ENCODE results near the gene BBS9.
"Not testable (repeated sequence)": the region's sequence is repeated elsewhere in the genome, so short reads cannot be mapped to it uniquely, and the experiment has no call there.

The BBS9 gene

GRCh38 chr7:33195264-33195663 lies 65.9 kb downstream of the BBS9 start:
- peak; percentile 21 for DNase-seq (ENCODE audit: low spot score)

- DNase-seq (ENCODE audit: low spot score): no peak
These were observed 66.9 kb downstream of the BBS9 start for GRCh38 chr7:33196221-33196620.

- DNase-seq (ENCODE audit: low spot score): no peak
These were observed 70.9 kb downstream of the BBS9 start for GRCh38 chr7:33200282-33200681.

GRCh38 chr7:33201821-33202220 lies 72.5 kb downstream of the BBS9 start:
- DNase-seq (ENCODE audit: low spot score): no peak

GRCh38 chr7:33210958-33211357 lies 81.6 kb downstream of the BBS9 start:
- no peak for DNase-seq (ENCODE audit: low spot score)

- DNase-seq (ENCODE audit: low spot score): no peak
These were observed 82.8 kb downstream of the BBS9 start for GRCh38 chr7:33212144-33212543.

- no peak for DNase-seq (ENCODE audit: low spot score)
These were observed 86.6 kb downstream of the BBS9 start for GRCh38 chr7:33215992-33216391.

- no peak for DNase-seq (ENCODE audit: low spot score)
These were observed 88.2 kb downstream of the BBS9 start for GRCh38 chr7:33217595-33217994.

GRCh38 chr7:33218841-33219535 lies 89.6 kb downstream of the BBS9 start:
- DNase-seq (ENCODE audit: low spot score): not testable (repeated sequence)

GRCh38 chr7:33220231-33220630 lies 90.9 kb downstream of the BBS9 start:
- DNase-seq (ENCODE audit: low spot score): no peak

- no peak for DNase-seq (ENCODE audit: low spot score)
These were observed 92.0 kb downstream of the BBS9 start for GRCh38 chr7:33221390-33221789.

GRCh38 chr7:33232632-33233145 lies 103.3 kb downstream of the BBS9 start:
- DNase-seq (ENCODE audit: low spot score): no peak

- DNase-seq (ENCODE audit: low spot score): no peak
These were observed 104.3 kb downstream of the BBS9 start for GRCh38 chr7:33233659-33234058.

- DNase-seq (ENCODE audit: low spot score): no peak
These were observed 107.7 kb downstream of the BBS9 start for GRCh38 chr7:33237036-33237435.

GRCh38 chr7:33243319-33243881 lies 114.0 kb downstream of the BBS9 start:
- DNase-seq (ENCODE audit: low spot score): peak; percentile 22

GRCh38 chr7:33248671-33249070 lies 119.3 kb downstream of the BBS9 start:
- DNase-seq (ENCODE audit: low spot score): no peak

GRCh38 chr7:33250421-33250871 lies 121.1 kb downstream of the BBS9 start:
- no peak for DNase-seq (ENCODE audit: low spot score)

GRCh38 chr7:33251301-33251700 lies 121.9 kb downstream of the BBS9 start:
- no peak for DNase-seq (ENCODE audit: low spot score)

GRCh38 chr7:33258491-33258951 lies 129.2 kb downstream of the BBS9 start:
- DNase-seq (ENCODE audit: low spot score): no peak

- DNase-seq (ENCODE audit: low spot score): no peak
These were observed 132.2 kb downstream of the BBS9 start for GRCh38 chr7:33261585-33261984.

GRCh38 chr7:33262476-33262875 lies 133.1 kb downstream of the BBS9 start:
- no peak for DNase-seq (ENCODE audit: low spot score)

GRCh38 chr7:33271839-33272371 lies 142.5 kb downstream of the BBS9 start:
- DNase-seq (ENCODE audit: low spot score): not testable (repeated sequence)

GRCh38 chr7:33273356-33273755 lies 144.0 kb downstream of the BBS9 start:
- no peak for DNase-seq (ENCODE audit: low spot score)
